Keratinocyte (primary cell): ENCODE measurements around the gene NUDT21. TPM values are rescaled to one million over a fixed set of nuclear protein-coding genes. Genes with fewer than 3 reads are reported as not detected.

ENCODE experiments used
- DNase-seq: peaks from one replicate; pipeline ENCODE4 v3.0.0-alpha.2; 2011; ENCODE audit warnings: low read depth, missing footprints, low spot score
- FAIRE-seq: peaks from 2 replicates; lab custom pipeline; 2011; peaks lifted over from hg19 to GRCh38; lab: Jason Lieb, UNC
- H2AFZ ChIP-seq: 2 replicates; pipeline ENCODE4 v1.6.0; 2012; ENCODE audit warnings: low read length, control low read depth, inconsistent platforms; ENCODE audit not compliant: control insufficient read depth
- H3K27ac ChIP-seq: 2 replicates; pipeline ENCODE4 v1.5.1; 2011; ENCODE audit warnings: low read length; ENCODE audit not compliant: control insufficient read depth, insufficient read depth
- H3K27me3 ChIP-seq: 3 replicates; pipeline ENCODE4 v1.6.0; 2011; ENCODE audit warnings: low read length; ENCODE audit not compliant: control insufficient read depth, insufficient read depth; ENCODE audit errors: extremely low read depth
- H3K36me3 ChIP-seq, 2 experiments: 2 replicates in 1 of 2; 3 replicates in 1 of 2; pipeline ENCODE4 v1.5.1; 2011; ENCODE audit warnings: low read length in 2 of 2, mild to moderate bottlenecking in 1 of 2; ENCODE audit not compliant: control insufficient read depth in 2 of 2, insufficient read depth in 2 of 2; ENCODE audit errors: extremely low read depth in 1 of 2
- H3K4me1 ChIP-seq: 3 replicates; pipeline ENCODE4 v1.5.1; 2011; ENCODE audit warnings: low read length; ENCODE audit not compliant: control insufficient read depth, insufficient read depth; ENCODE audit errors: extremely low read depth
- H3K4me2 ChIP-seq: 3 replicates; pipeline ENCODE4 v1.6.0; 2011; ENCODE audit warnings: low read depth, low read length; ENCODE audit not compliant: control insufficient read depth, insufficient read depth; ENCODE audit errors: extremely low read depth
- H3K4me3 ChIP-seq, 3 experiments: fragments of 200-600 bp in 1 of 3; sonication (generic) in 1 of 3; 2 replicates in 2 of 3; 3 replicates in 1 of 3; pipeline ENCODE4 v1.5.1; 2011 to 2016; ENCODE audit warnings: low read length in 3 of 3, mild to moderate bottlenecking in 3 of 3, control low read depth in 2 of 3, inconsistent platforms in 1 of 3, low read depth in 1 of 3, mixed read lengths in 1 of 3, mixed run types in 1 of 3, moderate library complexity in 1 of 3; ENCODE audit not compliant: control insufficient read depth in 2 of 3, insufficient read depth in 2 of 3; ENCODE audit errors: extremely low read depth in 1 of 3
- H3K79me2 ChIP-seq: 2 replicates; pipeline ENCODE4 v1.6.0; 2012; ENCODE audit warnings: low read length; ENCODE audit not compliant: control insufficient read depth, insufficient read depth
- H3K9ac ChIP-seq: 3 replicates; pipeline ENCODE4 v1.6.0; 2011; ENCODE audit warnings: low read length; ENCODE audit not compliant: control insufficient read depth, insufficient read depth; ENCODE audit errors: extremely low read depth
- H3K9me1 ChIP-seq: 3 replicates; pipeline ENCODE4 v1.6.0; 2011; ENCODE audit warnings: low read length; ENCODE audit not compliant: control insufficient read depth, insufficient read depth; ENCODE audit errors: extremely low read depth
- H3K9me3 ChIP-seq: 2 replicates; pipeline ENCODE4 v1.5.1; 2012; ENCODE audit warnings: low read depth, low read length; ENCODE audit not compliant: control insufficient read depth
- H4K20me1 ChIP-seq: 3 replicates; pipeline ENCODE4 v1.6.0; 2011; ENCODE audit warnings: low read length; ENCODE audit not compliant: control insufficient read depth, insufficient read depth; ENCODE audit errors: extremely low read depth
- CTCF ChIP-seq, 3 experiments: IDR thresholded peaks in 1 of 3; conservative IDR thresholded peaks in 1 of 3; optimal IDR thresholded peaks in 1 of 3; 2 replicates in 2 of 3; 3 replicates in 1 of 3; pipeline versions ENCODE3 to v1.5.1; 2011; ENCODE audit warnings: low read length in 3 of 3, mild to moderate bottlenecking in 3 of 3, moderate library complexity in 2 of 3, control low read depth in 1 of 3, inconsistent platforms in 1 of 3; ENCODE audit not compliant: insufficient read depth in 2 of 3; ENCODE audit errors: extremely low read depth in 1 of 3
- EZH2 ChIP-seq: IDR thresholded peaks from one replicate; pipeline ENCODE4 v1.6.1; 2012; ENCODE audit warnings: inconsistent platforms, mild to moderate bottlenecking, low read length, moderate library complexity
- dilution Hi-C: fragments of 300-500 bp; cut with MboI; formaldehyde crosslinking; loops from one replicate; pipeline ENCODE4 v1.7.0; 2020; ENCODE audit warnings: low sequenced_read_pairs; ENCODE audit not compliant: extremely low pct_ligation_motif_present
- polyA minus RNA-seq, 3 experiments: library from RNA; depleted of rRNA, polyadenylated mRNA; stranded (reverse); fragments of >200 nt; gene quantifications; 1 replicate in 1 of 3; 2 replicates in 1 of 3; 3 replicates in 1 of 3; pipeline ENCODE4 v1.2.3, GENCODE V29; 2011
- polyA plus RNA-seq, 5 experiments: library from polyadenylated mRNA; depleted of rRNA in 3 of 5; stranded (reverse) in 3 of 5; stranded (forward) in 1 of 5; unstranded in 1 of 5; fragments of >200 nt; gene quantifications; 1 replicate in 1 of 5; 2 replicates in 3 of 5; 3 replicates in 1 of 5; pipeline versions ENCODE4 v1.2.1 to v1.2.3, GENCODE V29; 2011 to 2012; ENCODE audit warnings: missing spikeins in 2 of 5, low read depth in 1 of 5, low replicate concordance in 1 of 5

Gene NUDT21
- polyA plus RNA-seq (59.9 to 98.2 TPM (median 81.5 TPM) in 3 replicates), polyA minus RNA-seq (28.3 to 66.6 TPM (median 39.7 TPM) in 3 replicates)
- 119 TPM for polyA plus RNA-seq (2011; ENCODE audit: low read depth)
- 49.2 and 94.5 TPM in 2 replicates for polyA plus RNA-seq (2011; cell fraction: cytosol; rRNA removed)
- polyA plus RNA-seq (2011; cell fraction: nucleus; rRNA removed): 23.4 and 35.7 TPM in 2 replicates
- polyA plus RNA-seq (2012; ENCODE audit: low replicate concordance): 80.0 and 80.3 TPM in 2 replicates
- 53.3 TPM for polyA minus RNA-seq (2011; cell fraction: cytosol; rRNA and poly(A)+ RNA removed)
- 19.2 and 34.7 TPM in 2 replicates for polyA minus RNA-seq (2011; cell fraction: nucleus; rRNA and poly(A)+ RNA removed)

GRCh38 chr16:56450986-56451752 lies at the start of gene NUDT21, which contains the start of gene OGFOD1:
Gene NUDT21, minus strand, starts transcription at chr16:56451332. Its CDS starts 130 bp downstream, at chr16:56451202.
Gene OGFOD1, plus strand, starts transcription at chr16:56451554. Its CDS starts 59 bp downstream, at chr16:56451613.
- H3K9me1 ChIP-seq: no peaks in the 10 kb centered on the region
- peak; percentile 89 for FAIRE-seq
- TF ChIP-seq EZH2 (no peak), CTCF (optimal IDR thresholded peaks at IDR 0.05 in 1 of 3, IDR thresholded peaks at IDR 0.05 in 1 of 3, conservative IDR thresholded peaks at IDR 0.05 in 1 of 3; ENCODE audit: extremely low read depth in 1 of 3, insufficient read depth in 2 of 3, low read length in 3 of 3) (no peak)
- peaks cover 69% of the 10 kb centered on the region for H3K79me2 ChIP-seq
- no peaks in the 10 kb centered on the region for H3K9me3 ChIP-seq
- peak within 1 kb of the TSS; percentile 89 to 96 (median 90) for H3K4me3 ChIP-seq
- H4K20me1 ChIP-seq: no peaks in the 10 kb centered on the region
- peak within 1 kb of the TSS; percentile 95 for H3K4me2 ChIP-seq
- H3K27ac ChIP-seq: peak within 1 kb of the TSS; percentile 87
- peaks cover 16 to 26% of the 10 kb centered on the region in 2 experiments for H3K36me3 ChIP-seq
- H3K4me1 ChIP-seq: peaks cover 22% of the 10 kb centered on the region
- dilution Hi-C loops: no loop called here
- H3K27me3 ChIP-seq: no peaks in the 10 kb centered on the region
- DNase-seq: peak; percentile 88
- peak within 1 kb of the TSS; percentile 90 for H2AFZ ChIP-seq
- H3K9ac ChIP-seq: peak within 1 kb of the TSS; percentile 88

DNA sequence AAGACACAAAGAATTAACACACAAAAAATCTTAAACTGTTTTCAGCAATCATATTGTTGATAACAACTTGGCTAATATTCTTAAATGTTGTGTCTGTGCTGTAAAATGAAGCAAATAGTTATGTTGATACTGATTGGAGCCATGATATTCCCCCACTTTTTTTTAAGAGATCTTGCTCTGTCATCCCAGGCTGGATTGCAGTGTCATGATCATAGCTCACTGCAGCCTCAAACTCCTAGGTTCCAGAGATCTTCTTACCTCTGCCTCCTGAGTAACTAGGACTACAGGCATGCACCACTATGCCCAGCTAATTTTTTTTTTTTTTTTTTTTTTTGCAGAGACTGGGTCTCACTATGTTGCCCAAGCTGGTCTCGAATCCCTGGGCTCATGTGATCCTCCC lies 42.7 kb upstream of the NUDT21 start:
- dilution Hi-C loops: no loop called here
- H3K9ac ChIP-seq: no peak overlapping the region
- H4K20me1 ChIP-seq: no peaks in the 10 kb centered on the region
- DNase-seq (no peak), FAIRE-seq (no peak)
- no peaks in the 10 kb centered on the region for H3K27me3 ChIP-seq
- H3K36me3 ChIP-seq: peaks cover 2 to 17% of the 10 kb centered on the region in 2 experiments
- no peak overlapping the region for H2AFZ ChIP-seq
- no peaks in the 10 kb centered on the region for H3K4me1 ChIP-seq
- H3K79me2 ChIP-seq: no peaks in the 10 kb centered on the region
- TF ChIP-seq CTCF (optimal IDR thresholded peaks at IDR 0.05 in 1 of 3, IDR thresholded peaks at IDR 0.05 in 1 of 3, conservative IDR thresholded peaks at IDR 0.05 in 1 of 3; ENCODE audit: extremely low read depth in 1 of 3, insufficient read depth in 2 of 3, low read length in 3 of 3) (no peak), EZH2 (no peak)
- H3K4me2 ChIP-seq: no peak overlapping the region
- H3K4me3 ChIP-seq: no peak overlapping the region
- H3K9me3 ChIP-seq: no peaks in the 10 kb centered on the region
- H3K9me1 ChIP-seq: no peaks in the 10 kb centered on the region
- no peak overlapping the region for H3K27ac ChIP-seq
